NOMO-1 (cell line): ENCODE measurements around the gene TFAP2E.

ENCODE experiments used
- DNase-seq, 2 experiments: peaks; one replicate each; lab custom pipeline; 2025; ENCODE audit not compliant: unreplicated experiment in 2 of 2; lab: John Stamatoyannopoulos, UW

TFAP2E gene

DNA sequence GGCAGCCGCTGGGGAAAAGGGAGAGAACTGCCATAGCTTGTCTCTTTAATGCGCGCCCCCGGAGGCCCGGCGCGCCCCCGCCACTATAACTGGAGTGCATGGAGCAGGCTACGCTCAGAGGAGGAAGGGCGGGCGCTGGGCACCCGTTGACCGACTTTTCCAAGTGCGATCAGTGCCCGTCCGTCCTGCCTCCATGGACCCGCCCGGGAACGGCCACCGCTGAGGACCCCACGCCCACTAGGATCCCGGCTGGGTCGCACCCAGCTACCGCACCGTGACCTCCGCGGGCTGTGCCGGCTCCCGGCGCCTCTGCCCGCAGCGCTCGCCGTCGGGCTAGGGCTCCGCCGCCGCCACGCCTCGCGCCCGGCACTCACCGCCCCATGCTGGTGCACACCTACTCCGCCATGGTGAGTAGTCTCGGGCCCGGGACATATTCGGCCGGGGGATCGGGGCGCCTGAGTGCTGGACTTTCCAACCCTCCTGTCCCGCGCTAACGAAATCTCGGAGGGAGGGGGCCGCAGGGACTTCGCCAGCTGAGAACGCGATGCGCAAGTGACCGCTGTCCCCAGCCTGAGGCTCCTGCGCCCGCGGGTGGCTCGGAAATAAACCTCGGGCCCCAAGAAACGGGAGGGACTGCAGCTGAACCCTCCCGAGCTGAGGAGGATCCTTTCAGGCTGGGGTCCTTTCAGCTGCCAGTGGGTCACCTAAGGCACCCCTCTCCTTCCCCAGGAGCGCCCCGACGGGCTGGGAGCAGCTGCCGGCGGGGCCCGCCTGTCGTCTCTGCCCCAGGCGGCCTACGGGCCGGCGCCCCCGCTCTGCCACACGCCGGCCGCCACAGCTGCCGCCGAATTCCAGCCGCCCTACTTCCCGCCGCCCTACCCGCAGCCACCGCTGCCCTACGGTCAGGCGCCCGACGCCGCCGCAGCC is at the start of gene TFAP2E:
Gene TFAP2E (plus strand): TSS at position 117 of the 927 bp plus-strand sequence. CDS start 264 bp downstream, at position 381.
- DNase-seq = no peak

DNA sequence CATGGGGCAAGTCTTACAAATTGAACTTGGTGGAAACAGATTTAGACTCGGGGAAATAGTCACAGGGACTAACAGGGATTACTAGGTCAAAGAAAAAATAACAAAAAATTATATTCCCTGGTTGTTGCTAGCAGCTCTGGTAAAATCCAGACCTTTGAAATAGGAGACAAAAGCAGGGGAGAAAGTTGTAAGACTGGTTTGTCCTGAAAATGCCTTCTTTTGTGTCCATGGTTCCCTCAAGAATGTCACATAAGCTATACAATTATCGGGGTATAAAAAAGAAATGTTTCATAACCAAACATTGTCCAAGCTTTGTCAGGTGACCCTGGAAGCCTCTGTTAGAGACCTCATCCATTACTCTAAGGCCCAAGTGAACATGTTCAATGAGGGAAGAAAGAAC is 49.0 kb upstream of the TFAP2E start:
- DNase-seq = no peak

GRCh38 chr1:35530168-35530567 is 42.9 kb upstream of the TFAP2E start:
- no peak for DNase-seq

DNA sequence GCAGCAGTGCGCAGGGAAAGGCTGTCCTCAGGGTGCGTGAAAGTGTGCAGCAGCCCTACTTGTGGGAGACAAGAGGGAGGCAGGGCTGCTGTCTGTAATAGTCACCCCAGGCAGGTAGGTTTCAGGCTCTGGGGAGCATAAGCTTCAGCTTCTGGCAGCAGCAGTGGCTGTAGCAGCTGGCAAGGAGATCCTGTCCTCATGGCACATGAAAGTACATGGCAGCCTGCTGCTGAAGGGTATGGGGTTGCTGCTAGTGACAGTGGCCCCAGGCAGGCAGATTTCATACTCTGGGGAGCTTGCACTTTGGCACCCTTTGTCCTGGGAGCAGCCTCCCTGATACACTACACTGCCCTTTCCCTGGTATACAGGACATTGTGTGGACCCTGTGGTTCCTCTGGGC is 42.2 kb upstream of the TFAP2E start:
- no peak for DNase-seq

DNA sequence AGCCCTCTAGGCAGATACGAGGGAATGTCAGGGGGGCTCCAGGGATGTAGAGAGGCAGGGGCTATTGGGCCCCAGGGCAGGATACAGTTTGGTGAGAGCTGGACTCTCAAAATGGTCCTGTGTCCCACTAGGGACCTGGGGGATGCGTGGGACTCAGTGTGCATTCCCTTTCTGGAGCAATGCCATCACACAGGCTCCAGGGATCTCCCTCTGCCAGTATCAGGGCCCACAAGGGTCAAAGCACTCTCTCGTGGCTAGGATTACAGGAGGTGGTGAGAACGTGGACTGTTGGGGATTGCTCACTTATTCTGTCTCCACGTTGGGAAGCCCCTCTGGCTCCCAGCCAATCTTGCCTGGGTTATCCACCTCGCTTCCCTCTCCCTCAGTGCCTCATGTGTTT is 41.7 kb upstream of the TFAP2E start:
- no peak for DNase-seq

DNA sequence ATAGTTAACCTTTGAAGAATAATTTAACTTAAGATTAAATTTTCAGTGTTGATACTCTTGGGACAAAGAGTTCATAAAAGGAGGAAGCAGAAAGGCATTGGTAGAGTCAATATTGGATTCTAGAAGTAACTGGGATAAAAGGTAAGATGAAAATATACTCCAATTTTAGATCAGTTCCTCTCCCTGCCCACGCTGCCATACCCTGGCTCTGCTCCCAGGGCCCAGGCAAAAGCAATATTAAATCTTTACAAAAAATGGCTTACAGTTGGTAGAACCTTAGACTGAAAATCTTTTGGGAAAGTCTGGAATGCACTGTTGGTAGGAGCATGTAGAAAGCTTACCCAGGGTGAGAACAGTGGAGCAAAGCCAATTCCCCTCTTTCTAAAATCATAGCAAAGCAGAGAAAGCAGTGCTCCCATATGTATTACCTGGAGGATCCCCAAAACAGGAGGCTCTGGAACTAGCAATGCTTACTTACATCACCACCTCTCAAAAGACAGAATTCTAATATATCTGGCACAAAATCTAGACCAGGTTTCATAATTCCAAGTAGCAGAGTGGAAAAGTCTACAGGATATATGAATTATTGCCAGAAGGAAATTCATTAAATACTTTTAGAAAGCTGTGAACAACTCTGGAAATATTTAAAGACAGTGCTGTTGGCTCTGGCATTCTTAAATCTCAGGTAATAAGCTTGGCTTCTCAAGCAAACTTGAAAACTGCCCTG is 40.5 kb upstream of the TFAP2E start:
- no peak for DNase-seq

DNA sequence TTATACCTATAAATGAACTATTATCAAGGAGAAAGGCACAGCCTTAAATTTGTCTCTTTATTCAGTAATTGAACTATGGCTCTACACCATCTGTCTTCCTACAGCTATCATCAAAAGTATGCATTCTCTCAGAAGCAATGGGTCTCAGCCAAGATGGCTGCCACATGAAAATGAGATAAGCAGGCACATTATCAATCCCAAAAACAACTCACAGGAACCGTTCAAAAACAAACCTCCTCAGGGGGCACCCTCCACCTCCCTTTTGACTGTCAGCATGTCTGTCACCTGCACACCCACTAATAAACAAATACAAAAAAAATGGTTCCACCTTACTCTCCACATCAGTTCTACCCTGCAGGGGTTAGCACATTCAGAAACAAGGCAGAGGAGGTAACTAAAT is 39.5 kb upstream of the TFAP2E start:
- DNase-seq = no peak

DNA sequence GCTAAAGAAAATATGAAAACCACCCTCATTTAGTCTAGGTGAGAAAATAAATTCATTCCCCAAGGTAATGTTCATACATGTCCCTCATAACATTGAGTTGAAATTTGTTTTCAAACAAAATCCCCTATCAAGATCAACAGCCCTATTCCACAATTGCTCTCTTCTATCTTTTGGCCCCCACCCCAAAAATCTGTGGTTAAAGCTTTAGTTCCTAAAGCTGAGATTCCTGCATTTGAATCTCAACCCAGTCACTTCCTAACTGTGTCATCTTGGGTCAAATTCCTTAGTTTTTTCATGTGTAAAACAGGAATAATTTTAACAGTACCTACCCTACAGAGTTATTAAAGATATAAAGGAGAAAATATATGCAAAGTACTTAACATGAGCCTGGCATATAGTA is 37.9 kb upstream of the TFAP2E start:
- DNase-seq = no peak

GRCh38 chr1:35536556-35537162 is 36.5 kb upstream of the TFAP2E start:
- no peak for DNase-seq

GRCh38 chr1:35537806-35538205 is 35.3 kb upstream of the TFAP2E start:
- DNase-seq = no peak

DNA sequence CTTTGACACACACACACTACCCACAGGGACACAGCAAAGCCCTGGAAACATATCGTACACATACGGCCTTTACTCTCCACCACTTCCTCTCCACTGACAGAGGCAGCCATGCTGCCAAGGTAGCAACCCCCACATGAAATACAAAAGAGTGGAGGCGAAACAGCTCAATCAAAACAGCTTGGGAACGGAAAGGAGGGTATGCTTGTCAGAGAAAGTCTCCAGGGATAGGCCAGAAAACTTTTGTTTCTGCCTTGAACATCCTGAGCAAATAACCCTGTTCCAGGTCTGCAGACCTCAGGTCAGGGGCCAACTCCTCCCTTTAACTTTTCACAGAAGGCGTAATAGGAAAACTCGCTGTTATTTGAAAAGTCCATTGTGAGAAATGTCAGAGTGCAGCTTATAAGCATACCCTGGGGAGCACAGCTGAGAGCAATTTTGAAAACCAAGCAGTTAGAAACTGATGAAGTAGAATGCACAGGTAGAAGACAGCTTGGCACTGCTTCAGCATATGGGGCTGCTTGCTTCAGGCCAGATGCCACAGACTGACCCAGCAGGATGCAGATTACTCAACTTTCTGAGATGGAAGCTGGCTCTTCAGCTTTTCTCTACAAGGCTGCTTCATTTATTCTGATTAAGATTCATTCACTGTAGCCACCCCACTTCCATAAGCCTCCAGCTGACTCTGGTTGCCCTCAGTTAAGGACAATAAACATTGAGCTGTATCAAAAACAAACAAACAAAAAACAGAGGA is 33.9 kb upstream of the TFAP2E start:
- no peak for DNase-seq

GRCh38 chr1:35539824-35540261 is 33.3 kb upstream of the TFAP2E start:
- DNase-seq = peak in 1 of 2 experiments; percentile 41

GRCh38 chr1:35544976-35545375 is 28.1 kb upstream of the TFAP2E start:
- DNase-seq = peak; percentile 73 to 78

GRCh38 chr1:35546614-35547013 is 26.5 kb upstream of the TFAP2E start:
- no peak for DNase-seq

- no peak for DNase-seq
Observed at GRCh38 chr1:35553851-35554250, 19.3 kb upstream of the TFAP2E start.

- no peak for DNase-seq
Observed at GRCh38 chr1:35554266-35555211, 18.6 kb upstream of the TFAP2E start.

DNA sequence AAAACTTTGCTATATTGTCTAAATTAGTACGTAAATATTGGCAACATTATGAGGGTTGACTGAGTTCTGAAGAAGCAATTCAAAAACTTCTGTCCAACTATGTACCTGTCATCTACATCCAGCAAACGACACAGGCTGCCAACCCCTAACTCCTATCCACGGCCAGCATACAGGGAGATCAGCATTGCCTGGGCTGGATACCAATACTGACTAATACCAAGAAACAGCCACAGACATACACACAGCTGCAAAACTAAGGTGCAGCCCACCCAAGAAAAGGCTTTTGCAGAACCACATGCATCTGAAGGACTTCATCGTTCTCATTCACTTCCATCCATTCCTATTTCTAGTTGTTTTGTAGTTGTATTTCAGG is 17.9 kb upstream of the TFAP2E start:
- DNase-seq = no peak

DNA sequence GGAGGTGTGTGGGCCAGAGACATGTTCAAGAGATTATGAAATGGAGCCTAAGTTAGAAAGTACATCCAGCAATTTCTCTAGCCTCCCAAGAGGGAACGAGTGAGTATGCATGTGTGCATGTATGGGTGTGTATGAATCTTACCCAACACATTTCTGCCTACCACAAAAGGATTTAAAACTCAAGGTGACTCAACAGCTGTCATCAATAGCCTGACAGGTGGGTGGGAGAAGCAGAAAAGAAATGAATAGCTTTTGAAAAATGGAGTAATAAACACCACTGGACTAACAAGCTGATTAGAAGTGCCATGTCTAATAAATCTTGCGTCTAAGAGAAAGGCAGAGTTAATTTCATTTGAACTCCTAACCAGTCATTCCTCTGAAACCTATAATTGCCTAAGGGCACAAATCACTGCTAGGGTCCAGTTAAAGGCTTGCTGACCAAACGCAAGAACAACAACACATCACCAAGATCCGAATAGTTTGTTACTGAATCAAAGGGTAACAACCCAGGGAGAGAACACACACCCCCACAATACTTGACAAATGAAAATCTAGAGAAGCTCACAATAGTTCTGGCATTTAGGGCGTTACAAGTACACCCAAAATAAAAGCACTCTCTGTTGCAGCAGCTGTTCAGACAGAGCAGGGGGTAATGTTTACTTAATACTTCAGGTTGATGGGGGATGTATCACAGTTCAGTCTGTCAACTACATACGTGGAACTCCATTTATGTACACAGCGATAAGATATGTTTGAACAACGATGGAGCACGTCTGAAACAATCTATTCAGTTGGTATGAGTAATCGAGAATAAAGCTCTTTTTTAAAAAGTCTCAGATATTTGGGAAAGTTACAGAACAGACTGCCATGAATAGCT is 17.3 kb upstream of the TFAP2E start:
- DNase-seq = no peak
